ES-I3 (cell line): Measurements from ENCODE around the gene TAP2.

Experiments
- H3K36me3 ChIP-seq: 2 replicates; pipeline ENCODE4 v1.6.1; 2013; ENCODE audit warnings: mild to moderate bottlenecking, low read length, control low read depth, moderate library complexity; ENCODE audit not compliant: insufficient read depth
- H3K4me1 ChIP-seq: 2 replicates; pipeline ENCODE4 v1.6.1; 2013; ENCODE audit warnings: mild to moderate bottlenecking, control low read depth, low read length; ENCODE audit not compliant: insufficient read depth
- H3K9ac ChIP-seq: 2 replicates; pipeline ENCODE4 v1.6.1; 2013; ENCODE audit warnings: low read depth, mild to moderate bottlenecking, low read length, moderate library complexity
- H3K9me3 ChIP-seq: 2 replicates; pipeline ENCODE4 v1.6.1; 2013; ENCODE audit warnings: mild to moderate bottlenecking, low read length, moderate library complexity; ENCODE audit not compliant: control insufficient read depth, insufficient read depth

TAP2 gene

DNA sequence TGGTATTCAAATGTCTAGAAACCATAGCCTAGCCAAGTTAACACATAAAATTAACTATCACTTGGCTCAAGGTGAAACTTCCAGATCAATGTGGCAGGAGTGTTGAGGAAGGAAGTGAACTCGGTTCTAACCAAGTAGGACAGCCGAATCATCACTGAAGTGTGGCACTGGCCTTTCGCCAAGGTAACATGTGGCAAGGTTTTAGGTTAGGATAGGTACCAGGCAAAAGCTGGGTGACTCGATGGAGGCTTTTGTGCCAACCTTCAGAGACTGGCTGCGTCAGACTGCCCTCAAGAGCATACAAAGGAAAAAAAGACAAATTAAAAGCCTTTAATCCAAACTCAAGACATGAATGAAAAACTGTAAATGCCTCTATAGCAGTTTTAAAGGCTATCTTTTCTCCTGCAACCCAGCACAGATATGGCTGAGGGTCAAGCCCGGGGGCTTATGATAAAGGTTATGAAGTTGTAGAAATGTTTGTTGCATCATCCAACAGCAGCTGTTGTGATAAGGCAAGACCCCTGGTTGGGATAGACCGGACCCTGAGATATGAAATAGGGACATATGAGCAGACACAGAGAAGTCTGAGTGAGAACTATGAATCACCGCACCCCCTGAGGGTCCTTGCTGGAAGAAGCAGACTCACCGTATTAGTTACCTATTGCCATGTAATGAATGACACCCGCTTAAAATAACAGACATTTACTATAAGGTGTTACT, 27.3 kb upstream of the TAP2 start:
- Histone ChIP-seq H3K36me3 (no peaks in the 10 kb centered on the region), H3K9me3 (no peaks in the 10 kb centered on the region), H3K9ac (no peak overlapping the region), H3K4me1 (0 out of 2 replicates have a peak, but pooled peaks cover 1% of the 10 kb centered on the region)

DNA sequence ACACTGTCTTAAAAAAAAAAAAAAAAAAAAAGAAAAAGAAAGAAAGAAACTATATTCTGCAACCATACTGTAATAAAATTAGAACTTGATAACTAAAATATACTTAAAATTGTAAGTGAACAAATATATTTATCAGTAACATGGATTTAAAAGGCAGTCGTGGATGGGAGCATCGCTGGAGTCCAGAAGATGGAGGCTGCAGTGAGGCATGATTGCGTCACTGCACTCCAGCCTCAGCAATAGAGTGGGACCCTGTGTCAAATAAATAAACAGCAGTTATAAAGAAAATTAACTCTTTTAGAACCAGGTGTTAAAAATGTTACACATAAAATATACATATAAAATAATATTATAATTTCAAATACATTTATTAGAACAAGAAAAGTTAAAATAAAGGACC, 24.2 kb upstream of the TAP2 start:
- Histone ChIP-seq H3K9ac (no peak overlapping the region), H3K4me1 (peaks cover 6% of the 10 kb centered on the region; the same call in 1 of the 2 replicates), H3K9me3 (no peaks in the 10 kb centered on the region), H3K36me3 (no peaks in the 10 kb centered on the region)

DNA sequence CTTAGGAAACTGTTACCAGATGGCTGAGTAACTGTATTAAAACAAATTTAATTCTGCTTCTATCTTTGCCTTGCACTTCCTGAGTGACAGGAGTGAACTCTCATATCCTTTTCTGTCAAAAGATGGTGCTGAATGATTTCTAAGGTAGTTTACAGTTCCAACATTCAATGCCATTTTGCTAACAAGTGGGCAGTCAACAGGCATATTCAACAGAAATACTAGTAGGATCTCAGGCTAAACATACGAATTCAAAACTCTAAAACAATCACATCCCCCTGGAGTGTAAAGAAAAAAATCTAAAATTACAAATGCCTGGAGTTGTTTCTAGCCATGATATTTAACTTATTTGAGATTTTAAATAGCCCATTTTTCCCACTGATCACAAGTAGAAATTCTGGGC, 22.1 kb upstream of the TAP2 start:
- H3K36me3 ChIP-seq = no peaks in the 10 kb centered on the region
- H3K9ac ChIP-seq = no peak overlapping the region
- H3K4me1 ChIP-seq = peaks cover 6% of the 10 kb centered on the region; the same call in 1 of the 2 replicates
- no peaks in the 10 kb centered on the region for H3K9me3 ChIP-seq

DNA sequence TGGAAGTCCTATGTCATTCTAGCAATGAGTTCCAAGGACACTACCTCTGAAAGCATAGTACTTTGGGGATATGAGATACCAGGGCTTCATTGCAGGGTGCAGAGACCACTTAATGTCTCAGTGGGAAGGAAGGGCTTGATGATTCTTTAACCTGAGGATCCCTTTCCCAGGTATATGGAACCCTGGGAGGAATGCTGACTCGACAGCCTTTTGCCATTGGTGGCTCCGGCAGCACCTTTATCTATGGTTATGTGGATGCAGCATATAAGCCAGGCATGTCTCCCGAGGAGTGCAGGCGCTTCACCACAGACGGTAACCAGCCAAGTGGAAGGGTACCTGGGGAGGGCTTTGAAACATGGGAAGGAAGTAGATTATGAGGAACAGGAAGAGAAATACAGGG, 19.7 kb upstream of the TAP2 start:
- Histone ChIP-seq H3K4me1 (peaks cover 6% of the 10 kb centered on the region; the same call in 1 of the 2 replicates), H3K9me3 (no peaks in the 10 kb centered on the region), H3K36me3 (no peaks in the 10 kb centered on the region), H3K9ac (no peak overlapping the region)

DNA sequence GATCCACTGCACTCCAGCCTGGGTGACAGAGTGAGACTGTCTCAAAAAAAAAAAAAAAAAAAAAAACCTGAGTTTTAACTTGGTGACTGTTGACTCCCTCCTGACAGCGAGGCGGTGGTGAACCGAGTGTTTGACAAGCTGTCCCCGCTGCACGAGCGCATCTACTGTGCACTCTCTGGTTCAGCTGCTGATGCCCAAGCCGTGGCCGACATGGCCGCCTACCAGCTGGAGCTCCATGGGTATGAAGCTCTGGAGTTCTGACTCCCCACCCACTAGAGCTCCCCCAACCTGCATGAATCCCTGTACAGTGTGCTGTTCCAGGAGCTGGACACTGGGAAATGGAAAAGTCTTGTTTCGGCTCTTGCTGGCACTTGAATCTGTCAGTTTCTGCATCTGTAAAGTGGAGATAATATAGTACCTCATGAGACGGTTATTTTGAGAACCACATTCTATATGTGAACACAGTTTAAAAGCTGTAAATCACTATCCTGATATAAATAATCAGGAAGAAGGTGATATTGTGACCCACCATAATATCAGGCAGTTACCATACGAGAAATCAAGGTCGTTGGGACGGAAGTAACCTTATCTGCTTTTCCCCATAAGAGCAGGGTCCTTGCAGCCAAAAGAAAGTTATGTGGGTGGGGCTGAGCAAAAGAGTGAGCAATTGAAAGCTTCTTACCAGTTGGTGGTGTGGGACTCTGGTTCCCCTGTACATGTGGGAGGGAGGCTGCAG, 18.8 kb upstream of the TAP2 start:
- H3K9ac ChIP-seq = no peak overlapping the region
- no peaks in the 10 kb centered on the region for H3K9me3 ChIP-seq
- peaks cover 6% of the 10 kb centered on the region; the same call in 1 of the 2 replicates for H3K4me1 ChIP-seq
- no peaks in the 10 kb centered on the region for H3K36me3 ChIP-seq

DNA sequence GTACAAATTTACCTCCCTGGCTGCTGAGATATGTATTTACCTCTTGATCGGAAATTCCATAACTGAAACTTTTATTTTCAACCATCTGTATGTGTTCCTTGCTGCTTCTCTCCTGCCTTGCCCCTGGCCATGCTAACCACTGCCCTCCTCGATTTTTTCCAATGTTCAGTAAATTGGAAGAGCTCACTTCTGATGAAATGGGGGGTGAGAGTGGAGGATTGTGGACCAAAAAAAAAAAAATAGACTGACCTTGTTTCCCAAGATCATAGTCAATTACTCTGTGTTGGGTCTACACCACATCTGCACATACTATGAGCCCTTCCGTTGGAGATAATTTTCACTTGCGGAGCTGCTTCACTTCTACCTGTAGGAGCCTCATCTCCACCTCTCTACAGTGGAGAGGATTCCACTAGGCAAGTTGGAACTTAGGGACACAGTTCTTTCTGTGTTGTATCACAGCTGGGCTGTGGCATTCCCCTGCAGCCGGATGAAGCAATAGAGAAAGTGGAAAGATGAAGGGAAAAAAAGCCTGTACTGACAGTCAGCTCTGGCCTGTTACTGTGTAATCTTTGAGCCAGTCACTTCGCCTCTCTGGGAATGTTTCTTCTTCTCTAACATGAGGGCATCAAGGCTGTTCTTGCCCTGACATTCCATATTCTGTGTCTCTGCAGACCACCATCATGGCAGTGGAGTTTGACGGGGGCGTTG, 17.1 kb upstream of the TAP2 start:
- Histone ChIP-seq H3K9ac (no peak overlapping the region), H3K4me1 (peaks cover 2% of the 10 kb centered on the region; the same call in 1 of the 2 replicates), H3K36me3 (no peaks in the 10 kb centered on the region), H3K9me3 (no peaks in the 10 kb centered on the region)

DNA sequence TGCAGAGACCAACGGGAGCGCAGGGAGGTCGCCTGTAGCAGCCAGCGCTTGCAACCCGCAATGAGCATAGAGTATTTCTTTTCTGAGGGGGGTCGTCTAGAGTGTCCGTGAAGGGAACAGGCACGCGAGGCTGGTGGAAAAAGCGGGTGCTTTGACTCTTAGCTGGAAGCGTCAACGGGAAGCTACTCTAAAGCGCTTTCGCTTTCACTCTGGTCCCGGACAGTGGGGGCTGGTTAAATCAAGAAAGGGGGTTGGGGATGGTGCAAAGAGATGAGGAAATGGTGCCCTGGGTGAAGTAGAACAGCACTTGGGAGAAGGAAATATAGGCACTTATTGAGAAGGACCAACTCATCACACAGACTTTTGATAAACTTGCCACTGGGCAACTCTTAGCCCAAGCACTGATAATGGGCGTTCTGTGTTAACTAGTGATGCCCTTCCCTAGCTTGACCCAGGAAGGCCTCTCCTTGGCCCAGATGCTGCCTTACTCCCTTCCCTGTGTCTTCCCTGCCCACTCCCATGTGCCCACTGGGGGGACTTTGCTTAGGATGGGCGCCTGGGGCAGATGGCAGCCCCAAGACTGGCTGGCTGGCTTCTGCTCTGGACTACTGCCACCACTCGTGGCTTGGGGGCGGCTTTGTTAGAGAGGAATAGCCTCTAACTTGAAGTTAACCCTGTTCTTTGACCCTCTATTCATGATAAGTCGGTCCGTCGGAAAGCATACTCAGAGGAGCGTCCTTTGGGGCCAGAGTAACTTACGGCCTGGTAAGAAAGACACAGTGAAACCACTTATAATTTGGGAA, 16.0 kb upstream of the TAP2 start:
- Histone ChIP-seq H3K4me1 (no peaks in the 10 kb centered on the region), H3K9ac (peak overlapping the region; percentile 62; the same call in 1 of the 2 replicates), H3K9me3 (no peaks in the 10 kb centered on the region), H3K36me3 (no peaks in the 10 kb centered on the region)

DNA sequence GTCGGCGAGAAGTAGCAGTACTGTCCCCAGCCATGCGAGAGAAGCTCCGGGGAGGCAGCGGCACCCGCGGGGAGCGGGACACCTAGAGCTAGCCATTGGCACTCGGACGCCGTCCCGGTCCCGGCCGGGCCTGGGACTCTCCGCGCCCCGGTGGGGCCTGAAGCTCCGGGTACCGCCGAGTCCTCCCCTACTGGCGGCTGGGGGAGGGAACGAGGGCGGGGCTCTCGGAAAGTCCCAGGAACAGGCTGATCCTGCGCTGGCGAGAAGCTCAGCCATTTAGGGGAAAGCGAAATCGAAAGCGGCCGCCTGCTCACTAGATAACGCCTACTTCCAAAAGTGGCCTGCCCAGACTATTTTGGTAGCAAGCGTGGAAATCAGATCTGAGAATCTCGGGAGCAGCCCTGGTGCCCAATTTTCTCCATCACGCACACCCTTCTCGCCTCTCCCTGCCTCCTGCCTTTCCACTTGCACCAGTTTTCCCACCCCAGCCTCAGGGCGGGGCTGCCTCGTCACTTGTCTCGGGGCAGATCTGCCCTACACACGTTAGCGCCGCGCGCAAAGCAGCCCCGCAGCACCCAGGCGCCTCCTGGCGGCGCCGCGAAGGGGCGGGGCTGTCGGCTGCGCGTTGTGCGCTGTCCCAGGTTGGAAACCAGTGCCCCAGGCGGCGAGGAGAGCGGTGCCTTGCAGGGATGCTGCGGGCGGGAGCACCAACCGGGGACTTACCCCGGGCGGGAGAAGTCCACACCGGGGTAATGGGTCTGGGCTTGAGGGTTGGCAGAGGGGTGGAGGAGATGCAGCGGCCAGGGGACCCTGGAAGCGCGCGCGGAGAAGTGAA, 15.2 kb upstream of the TAP2 start, which contains the start of the genes PSMB9 and TAP1:
Gene PSMB9 (plus strand): TSS at position 652 of the 835 bp plus-strand sequence. CDS start 38 bp downstream, at position 690.
Gene TAP1 (minus strand): TSS at position 164 of the 835 bp plus-strand sequence. CDS start 68 bp downstream, at position 96.
- H3K9me3 ChIP-seq = no peaks in the 10 kb centered on the region
- no peaks in the 10 kb centered on the region for H3K4me1 ChIP-seq
- peak within 1 kb of the TSS; percentile 62 for H3K9ac ChIP-seq
- no peaks in the 10 kb centered on the region for H3K36me3 ChIP-seq

DNA sequence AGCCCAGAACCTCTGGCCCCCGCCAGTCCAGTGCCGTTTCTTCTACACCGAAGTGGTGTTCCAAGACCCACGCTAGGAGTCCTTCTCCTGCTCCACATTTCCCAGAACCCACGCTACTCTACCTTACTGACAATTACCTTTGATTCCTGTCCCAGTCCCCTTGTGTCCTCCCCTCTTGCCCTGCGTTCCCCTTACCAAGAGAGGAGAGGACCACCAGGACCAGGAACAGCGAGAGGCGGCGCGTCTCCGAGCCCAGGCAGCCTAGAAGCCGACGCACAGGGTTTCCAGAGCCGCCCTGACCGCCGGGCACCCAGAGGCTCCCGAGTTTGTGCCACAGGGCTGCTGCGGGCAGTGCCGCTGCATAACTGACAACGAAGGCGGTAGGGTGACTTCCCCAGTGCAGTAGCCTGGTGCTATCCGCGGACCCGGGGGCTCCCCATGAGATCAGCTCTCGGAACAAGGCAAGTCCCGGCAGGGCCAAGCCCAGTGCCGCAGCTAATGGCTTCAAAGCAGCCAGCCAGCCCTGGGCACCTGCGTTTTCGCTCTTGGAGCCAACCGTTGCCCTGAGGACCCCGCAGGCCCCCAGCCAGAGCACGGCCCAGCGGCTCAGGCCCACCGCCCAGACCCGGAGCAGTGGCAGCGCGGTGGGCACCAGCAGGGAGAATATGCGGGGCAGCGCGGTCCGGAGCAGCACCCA, 14.5 kb upstream of the TAP2 start:
- Histone ChIP-seq H3K9ac (peak overlapping the region; percentile 62), H3K4me1 (no peaks in the 10 kb centered on the region), H3K36me3 (no peaks in the 10 kb centered on the region), H3K9me3 (no peaks in the 10 kb centered on the region)

DNA sequence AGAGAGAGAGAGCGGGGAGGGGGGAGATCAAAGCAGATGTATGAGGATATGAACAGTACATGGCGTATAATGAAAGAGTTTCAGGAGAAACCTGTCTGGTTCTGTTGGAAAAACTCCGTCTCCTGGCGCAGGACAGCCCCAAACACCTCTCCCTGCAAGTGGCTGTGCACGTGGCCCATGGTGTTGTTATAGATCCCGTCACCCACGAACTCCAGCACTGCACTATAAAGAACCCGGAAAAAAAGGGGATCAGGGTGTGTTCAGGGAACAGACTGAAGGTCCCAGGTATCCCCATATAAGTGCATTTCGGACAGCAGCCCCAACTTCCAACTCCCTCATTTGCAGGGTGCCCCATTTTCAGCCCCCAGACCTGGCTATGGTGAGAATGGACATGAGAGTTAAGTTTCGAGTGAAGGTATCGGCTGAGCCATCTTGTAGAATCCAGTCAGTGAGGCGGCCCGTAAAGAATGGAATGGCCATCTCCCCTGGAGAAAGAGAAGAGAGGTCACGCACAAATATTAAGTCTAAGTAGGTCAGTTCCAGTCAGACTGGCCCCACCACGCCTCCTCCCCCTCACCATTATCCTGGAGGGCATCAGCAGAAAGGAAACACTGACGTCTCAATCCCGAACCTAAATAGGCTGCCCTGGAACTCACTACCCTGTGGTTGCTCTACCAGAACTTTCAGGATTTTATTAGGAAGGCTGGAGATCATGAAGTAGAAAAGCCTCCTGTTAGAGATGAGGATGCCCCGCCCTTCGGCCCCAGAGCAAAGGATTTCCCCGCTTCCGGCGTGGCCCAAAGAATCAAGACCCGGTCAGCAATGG, 13.7 kb upstream of the TAP2 start:
- Histone ChIP-seq H3K9me3 (no peaks in the 10 kb centered on the region), H3K36me3 (no peaks in the 10 kb centered on the region), H3K4me1 (no peaks in the 10 kb centered on the region), H3K9ac (peak overlapping the region; percentile 62; the same call in 1 of the 2 replicates)

DNA sequence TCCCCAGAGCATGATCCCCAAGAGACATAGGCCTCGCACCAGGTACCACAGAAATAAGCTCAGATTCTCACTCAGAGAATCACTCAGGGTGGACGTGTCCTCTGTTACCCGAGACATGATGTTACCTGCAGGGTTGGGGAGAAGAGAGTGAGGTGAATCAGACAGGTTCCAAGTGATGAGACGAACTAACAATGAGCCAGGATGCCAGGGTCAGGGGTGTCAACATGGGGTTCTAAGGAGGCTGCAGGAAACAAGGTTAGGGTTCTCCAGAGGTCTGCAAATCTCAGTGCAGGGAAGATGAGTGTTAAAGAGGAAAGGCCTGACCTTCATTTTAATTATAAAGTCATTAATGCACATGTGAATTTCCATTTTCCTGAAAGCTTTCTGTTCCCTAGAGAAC, 12.5 kb upstream of the TAP2 start:
- Histone ChIP-seq H3K36me3 (no peaks in the 10 kb centered on the region), H3K9ac (no peak overlapping the region), H3K4me1 (no peaks in the 10 kb centered on the region), H3K9me3 (no peaks in the 10 kb centered on the region)

DNA sequence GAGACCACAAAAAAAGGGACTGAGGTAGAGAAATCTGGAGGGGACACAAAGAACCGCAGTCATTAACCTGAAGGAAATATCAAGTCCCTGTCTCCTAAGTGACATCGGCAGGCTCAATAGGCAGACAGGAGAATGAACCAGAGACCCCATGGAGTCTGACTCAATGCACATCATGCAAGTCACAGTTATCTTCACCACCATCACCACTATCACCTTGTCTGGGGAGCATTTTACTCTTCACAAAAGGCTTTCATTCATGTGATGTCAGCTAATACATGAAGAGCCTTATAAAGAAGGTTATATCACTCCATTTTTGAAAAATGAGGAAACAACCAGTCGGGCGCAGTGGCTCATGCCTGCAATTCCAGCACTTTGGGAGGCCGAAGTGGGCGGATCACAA, 10.6 kb upstream of the TAP2 start:
- Histone ChIP-seq H3K4me1 (no peaks in the 10 kb centered on the region), H3K9ac (no peak overlapping the region), H3K9me3 (no peaks in the 10 kb centered on the region), H3K36me3 (no peaks in the 10 kb centered on the region)
